GM13977 (cell line): Measurements from ENCODE around the gene RPP40.

ENCODE experiments used
- DNase-seq: peaks from one replicate; pipeline ENCODE4 v3.0.0; 2012; ENCODE audit warnings: low spot score
- in situ Hi-C: fragments of 300-500 bp; cut with MboI; formaldehyde crosslinking; loops from one replicate; pipeline ENCODE4 v1.12.0; 2022; ENCODE audit warnings: low sequenced_read_pairs, low pct_unique_long_range_greater_than_20kb, mixed read lengths, inconsistent platforms; ENCODE audit not compliant: unreplicated experiment
- TF ChIP-seq, protein P1 (sequence below): IDR thresholded peaks from 2 replicates; pipeline ENCODE4 v1.5.1; 2012; ENCODE audit warnings: mild to moderate bottlenecking, control low read depth; ENCODE audit not compliant: insufficient read depth; ENCODE audit errors: extremely low read depth, missing control alignments

The RPP40 gene

DNA sequence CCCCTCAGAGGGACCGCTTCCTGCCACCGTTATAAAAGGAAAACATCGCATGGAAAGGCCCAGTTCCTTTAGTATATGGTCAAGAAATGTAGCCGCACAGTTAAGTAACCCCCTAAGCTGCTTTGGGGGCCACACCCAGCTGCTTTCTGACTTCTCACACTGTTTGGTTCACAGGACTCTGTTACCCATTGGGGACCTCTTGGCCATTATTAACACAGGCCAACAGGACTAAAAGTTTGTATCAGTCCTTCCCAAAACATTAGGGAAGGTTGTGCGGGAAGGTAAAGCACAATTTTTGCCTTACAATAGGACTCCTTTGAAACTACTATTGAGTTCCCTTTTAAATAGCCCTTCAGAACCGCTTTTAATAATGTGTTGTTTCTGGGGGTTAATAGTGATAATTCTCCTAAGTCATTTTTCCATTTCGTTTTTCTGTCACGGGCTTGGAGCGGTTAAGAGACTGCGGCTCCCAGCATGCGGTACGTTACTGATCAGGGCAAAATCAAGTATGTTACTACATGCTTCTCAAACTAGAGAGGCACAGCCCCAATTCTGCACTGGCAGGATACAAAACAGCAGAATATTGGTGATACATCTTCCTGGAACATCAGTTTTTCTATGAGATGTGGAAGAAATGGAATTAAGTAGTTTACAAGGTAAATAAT lies 668 bp upstream of the RPP40 start:
- in situ Hi-C loops: no loop called here
- TF ChIP-seq, protein P1, sequence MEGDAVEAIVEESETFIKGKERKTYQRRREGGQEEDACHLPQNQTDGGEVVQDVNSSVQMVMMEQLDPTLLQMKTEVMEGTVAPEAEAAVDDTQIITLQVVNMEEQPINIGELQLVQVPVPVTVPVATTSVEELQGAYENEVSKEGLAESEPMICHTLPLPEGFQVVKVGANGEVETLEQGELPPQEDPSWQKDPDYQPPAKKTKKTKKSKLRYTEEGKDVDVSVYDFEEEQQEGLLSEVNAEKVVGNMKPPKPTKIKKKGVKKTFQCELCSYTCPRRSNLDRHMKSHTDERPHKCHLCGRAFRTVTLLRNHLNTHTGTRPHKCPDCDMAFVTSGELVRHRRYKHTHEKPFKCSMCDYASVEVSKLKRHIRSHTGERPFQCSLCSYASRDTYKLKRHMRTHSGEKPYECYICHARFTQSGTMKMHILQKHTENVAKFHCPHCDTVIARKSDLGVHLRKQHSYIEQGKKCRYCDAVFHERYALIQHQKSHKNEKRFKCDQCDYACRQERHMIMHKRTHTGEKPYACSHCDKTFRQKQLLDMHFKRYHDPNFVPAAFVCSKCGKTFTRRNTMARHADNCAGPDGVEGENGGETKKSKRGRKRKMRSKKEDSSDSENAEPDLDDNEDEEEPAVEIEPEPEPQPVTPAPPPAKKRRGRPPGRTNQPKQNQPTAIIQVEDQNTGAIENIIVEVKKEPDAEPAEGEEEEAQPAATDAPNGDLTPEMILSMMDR: no peak
- no peak for DNase-seq

DNA sequence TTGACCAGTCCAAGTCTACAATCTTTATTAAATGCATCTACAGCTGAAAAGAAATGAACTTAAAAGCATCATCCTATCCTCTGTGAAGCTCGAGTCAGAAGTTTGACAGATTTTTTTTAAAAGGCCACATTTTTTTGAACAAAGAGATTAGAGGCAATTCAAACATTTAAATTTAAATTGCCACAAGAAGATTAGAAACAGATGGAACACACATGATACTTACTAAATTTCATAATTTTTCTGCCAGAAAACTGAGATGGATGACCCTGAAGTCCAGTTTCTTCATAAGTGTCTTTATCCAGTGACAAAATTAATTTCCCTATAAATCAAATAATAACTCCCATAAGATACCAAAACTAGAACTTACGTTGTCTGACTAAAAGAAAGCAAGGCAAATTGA lies 4.3 kb downstream of the RPP40 start:
- TF ChIP-seq, protein P1: no peak
- DNase-seq: no peak
- in situ Hi-C loops: no loop called here

GRCh38 chr6:4997862-4998261 lies 6.0 kb downstream of the RPP40 start:
- TF ChIP-seq, protein P1: no peak
- in situ Hi-C loops: no loop called here
- no peak for DNase-seq

- no peak for DNase-seq
- in situ Hi-C loops: no loop called here
- TF ChIP-seq, protein P1: no peak
Observed at GRCh38 chr6:4994741-4995140, 9.1 kb downstream of the RPP40 start.

- TF ChIP-seq, protein P1: no peak
- no peak for DNase-seq
- in situ Hi-C loops: no loop called here
Observed at GRCh38 chr6:4987432-4987831, 16.4 kb downstream of the RPP40 start.

- TF ChIP-seq, protein P1: no peak
- DNase-seq: no peak
- in situ Hi-C loops: no loop called here
Observed at GRCh38 chr6:4986999-4987398, 16.8 kb downstream of the RPP40 start.
